Measurements from ENCODE around the gene MAPK4.

MAPK4 gene

GRCh38 chr18:50627594-50628532, 68.0 kb downstream of the MAPK4 start:
- DNase-seq: no peak

DNA sequence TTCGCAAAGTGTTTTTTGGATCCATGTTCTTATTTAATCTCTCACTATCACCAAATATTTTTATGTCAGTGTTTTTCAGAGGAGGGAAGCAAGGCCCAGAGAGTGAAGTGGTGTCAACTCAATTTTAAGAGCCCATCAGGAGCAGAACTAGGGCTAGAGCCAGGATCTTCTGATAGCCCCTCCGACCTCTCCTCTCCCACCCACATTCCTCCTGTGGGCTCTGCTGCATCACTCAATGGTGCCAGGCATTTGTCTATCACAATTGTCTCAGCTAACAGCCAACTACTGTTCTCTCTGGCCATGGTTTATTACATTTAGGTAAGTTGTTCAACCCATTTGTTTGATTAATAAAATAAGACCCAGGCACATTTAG, 68.6 kb downstream of the MAPK4 start:
- no peak for DNase-seq

- no peak for DNase-seq
Observed at GRCh38 chr18:50629148-50629631, 69.3 kb downstream of the MAPK4 start.

DNA sequence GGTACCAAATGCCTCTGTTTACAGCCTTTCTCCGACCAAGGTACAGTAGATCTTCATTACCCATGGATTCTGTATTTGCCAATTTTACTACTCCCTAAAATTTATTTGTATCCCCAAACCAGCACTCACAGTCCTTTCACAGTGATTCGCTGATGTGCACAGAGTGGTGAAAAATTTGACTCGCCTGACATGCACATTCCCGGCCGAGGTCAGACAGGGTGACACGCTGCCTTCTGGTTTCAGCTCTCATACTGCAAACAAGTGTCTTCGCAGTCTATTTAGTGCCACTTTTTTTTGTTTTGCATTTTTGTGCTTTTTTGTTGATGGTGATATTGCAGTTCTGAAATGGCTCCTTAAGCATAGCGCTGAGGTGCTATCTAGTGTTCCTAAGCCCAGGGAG, 71.0 kb downstream of the MAPK4 start:
- no peak for DNase-seq

- no peak for DNase-seq
Observed at GRCh38 chr18:50632895-50633515, 73.1 kb downstream of the MAPK4 start.

- DNase-seq: no peak
Observed at GRCh38 chr18:50633992-50634391, 74.1 kb downstream of the MAPK4 start.

DNA sequence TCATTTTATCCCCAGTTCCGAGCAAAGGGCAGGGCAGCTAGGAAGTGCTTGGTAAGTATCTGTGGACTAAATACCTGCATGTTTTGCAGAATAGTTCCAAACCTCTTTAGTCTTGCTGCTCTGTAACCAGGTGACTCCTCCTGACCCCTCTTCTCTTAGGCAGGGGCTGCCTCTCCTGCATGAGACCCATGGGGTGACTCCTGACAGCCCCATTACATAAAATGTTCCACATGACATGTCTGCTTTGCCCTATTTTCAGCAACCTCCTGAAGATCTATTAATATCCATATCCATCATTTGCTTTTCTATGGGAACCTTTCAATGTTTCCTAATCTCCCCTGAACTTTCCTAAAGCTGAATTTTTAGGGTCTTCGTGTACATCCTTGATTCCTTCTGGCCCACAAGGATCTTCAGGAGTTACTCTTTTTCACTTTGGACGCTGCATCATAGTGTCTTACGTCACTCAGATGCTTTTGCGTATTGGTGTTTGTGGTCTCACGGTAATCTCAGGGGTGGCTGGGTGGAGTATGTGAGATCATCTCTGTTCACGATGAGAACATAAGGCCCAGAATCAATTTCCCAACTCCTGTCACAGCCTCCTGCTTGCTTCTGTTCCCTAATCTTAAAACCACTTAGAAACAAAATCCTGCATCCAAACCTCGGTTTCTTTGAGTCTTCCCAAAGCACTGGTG, 76.6 kb downstream of the MAPK4 start:
- DNase-seq: no peak

DNA sequence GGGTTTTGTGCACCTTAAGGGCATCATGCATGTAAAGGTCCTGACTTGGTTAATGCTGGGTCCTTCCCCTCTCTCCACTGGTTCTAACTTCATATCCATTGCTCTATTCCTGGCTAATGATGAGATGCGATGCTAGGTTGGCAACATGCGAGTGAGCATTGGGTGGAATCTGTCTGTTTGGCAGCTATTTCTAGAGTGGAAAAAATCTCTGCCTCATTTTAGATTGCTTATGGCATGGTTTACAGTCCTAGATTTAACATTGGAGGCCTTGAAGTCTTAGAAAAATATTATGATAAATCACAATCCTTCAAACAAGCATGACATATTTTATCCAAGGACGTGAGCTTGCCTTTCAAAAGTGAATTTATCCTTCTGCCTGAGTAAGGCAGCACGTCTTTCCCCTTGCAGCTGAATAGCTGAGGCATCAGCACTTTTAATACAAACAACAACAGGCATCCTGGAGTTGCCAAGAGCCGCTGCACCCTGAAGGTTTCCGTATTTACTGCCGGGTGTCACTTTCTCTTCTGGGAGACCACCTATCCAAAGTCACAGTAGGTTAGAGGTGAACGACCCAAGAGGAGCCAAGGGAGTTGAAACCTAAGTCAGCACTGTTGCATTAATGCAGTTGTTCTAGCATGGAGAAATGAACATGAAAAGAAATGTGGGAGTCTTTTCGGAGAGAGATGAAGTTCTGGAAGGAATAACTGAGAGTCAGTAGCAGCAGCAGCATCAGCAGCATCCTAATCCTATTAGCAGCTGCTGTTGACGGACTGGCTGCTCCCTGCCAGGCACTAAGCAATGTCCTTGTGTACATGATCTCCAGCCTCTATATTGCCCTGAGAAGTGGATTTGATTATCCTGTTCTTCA, 78.4 kb downstream of the MAPK4 start:
- DNase-seq: no peak

DNA sequence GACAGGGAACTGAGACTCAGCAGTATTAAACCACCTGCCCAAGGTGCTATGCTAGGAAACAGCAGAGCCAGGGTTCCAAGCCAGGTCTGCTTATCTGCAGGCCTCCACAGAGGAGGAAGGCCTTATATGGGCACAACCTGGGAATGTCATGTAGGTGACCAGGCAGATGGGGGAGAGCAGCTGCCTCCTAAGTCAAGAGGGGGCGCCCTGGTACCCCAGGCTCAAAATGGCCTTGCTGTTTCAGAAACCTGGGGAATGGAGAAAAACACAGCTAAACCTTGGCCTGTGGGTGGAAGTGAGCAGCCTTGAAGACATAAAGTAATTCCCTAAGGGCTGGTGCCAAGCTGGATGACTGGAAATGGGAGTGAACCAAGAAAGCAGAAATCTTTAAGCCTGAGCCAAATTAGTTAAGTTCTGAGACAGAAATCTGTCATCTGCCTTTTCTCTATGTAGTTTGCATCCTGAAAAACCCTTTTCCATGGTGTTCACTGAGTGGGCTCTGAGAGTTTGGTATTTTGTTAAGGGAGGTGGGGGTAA, 79.1 kb downstream of the MAPK4 start:
- no peak for DNase-seq

GRCh38 chr18:50639711-50640110, 79.8 kb downstream of the MAPK4 start:
- DNase-seq: no peak

GRCh38 chr18:50642439-50642838, 82.6 kb downstream of the MAPK4 start:
- DNase-seq: no peak

DNA sequence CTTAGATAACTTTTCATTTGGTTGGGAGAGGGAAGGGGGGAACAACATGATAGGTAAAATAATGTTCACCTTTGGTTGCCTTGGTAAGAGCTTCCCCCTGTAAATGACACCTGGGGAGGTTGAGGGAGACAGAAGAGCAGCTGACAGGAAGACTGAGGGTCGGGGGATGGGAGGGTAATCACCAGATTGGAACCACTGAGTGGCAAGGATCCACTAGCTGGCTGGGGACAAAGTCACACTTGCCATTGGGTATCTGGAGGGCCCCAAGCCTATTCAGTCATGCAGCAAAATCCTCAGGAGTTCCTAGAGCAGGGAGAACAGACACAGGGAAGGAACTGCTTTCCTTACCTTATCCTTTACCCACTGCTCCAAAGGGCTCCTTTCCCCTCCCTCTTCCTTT, 84.3 kb downstream of the MAPK4 start:
- DNase-seq: no peak

DNA sequence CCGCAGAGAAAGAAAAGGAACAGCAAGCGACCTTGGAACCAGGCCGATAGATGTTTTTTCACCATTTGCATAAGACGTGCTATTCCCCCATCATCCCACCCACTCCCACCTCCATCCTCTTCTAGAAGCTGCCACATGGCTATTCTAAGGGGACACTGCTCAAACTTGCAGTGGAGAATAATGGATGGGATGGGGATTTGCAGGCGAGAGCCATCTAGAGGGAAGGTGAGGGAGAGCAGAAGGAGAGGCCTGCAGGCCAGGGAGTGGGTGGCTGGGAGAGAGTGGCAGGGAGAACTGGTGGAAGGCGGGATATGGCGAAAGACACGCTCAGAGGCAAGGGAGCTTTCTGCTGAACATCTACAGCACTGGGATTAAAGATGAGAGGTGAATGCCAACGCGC, 84.9 kb downstream of the MAPK4 start:
- DNase-seq: no peak

- no peak for DNase-seq
Observed at GRCh38 chr18:50647237-50647636, 87.3 kb downstream of the MAPK4 start.

- DNase-seq: no peak
Observed at GRCh38 chr18:50647792-50648191, 87.9 kb downstream of the MAPK4 start.

- no peak for DNase-seq
Observed at GRCh38 chr18:50649821-50650220, 89.9 kb downstream of the MAPK4 start.

DNA sequence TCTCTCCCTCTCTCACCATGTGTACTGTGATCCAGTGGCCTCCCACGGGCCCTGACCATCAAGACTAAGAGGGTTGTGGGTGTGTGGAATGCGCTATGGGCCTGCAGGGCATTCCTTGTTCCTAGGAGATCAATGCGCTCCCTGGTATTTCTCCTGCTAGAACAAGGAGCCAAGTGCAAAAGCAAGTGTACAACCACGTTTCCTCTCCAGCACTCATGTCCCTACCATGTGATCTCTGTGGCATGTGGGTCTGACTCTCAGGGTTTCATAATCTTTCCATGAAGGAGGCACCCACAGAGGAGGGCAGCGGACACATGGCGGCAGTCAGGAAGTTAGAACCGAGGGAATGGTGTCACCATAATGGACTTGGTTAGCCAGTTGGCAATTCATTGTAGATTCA, 91.4 kb downstream of the MAPK4 start:
- DNase-seq: no peak

- DNase-seq: no peak
Observed at GRCh38 chr18:50653402-50654093, 93.7 kb downstream of the MAPK4 start.

DNA sequence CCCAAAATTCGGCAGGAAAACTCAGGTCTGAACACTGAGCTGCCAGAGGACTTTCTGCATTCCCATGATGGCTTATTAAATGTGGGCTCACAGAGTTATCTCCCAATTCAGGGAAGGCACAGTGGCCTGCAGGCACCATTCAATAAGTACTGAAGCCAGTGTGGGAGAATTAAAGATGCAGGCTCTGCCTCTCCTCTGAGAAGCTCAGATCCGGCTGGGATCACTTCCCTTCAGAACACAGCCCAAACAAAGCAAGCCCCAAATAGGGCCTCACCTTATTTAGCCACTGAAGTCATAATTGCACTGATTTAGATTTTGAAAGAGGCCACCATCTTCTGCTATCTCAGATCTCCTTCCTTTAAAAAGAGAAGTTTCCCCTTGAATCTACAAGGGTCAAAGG, 94.3 kb downstream of the MAPK4 start:
- no peak for DNase-seq

DNA sequence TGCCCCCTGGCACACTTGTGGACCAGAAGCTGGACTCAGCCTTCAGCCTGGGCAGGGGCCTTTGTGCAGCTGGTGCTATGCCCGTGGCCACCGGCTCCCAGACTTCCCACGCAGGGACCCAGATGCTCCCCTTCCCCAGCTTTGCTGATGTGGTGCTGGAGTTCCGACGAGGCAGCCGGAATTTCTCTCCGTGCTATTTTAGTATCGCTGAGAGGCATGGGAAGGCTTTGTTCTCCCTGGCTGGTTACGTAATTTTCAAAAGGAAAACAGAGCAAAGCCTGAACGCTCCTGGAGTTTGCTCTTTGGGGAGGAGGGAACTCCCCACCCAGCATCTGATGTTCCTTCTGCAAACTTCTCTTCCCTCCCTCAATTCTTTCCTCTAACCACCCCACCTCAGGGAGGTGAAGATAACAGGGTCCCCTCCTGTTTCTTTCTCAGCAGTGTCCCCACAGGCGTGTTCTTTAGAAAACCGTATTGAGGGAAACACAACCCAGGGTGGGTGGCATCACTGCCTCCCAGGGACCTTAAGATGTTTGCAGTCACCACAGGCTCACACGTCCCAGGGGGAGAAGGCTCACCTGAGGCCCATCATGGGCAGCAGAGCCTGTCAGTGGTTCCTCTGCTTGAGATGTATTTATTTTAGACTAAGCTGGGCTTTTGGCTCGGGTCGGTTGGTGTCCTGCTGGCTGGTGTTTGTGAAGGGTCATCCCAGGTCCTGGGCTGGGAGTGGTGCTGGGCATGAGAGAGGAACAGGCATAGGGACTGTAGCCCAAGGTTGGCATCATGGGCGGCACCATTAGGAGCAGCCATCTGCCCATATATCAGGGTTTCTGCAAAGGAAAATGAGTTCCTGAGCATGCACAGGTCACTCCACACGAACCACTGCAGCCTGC, 95.0 kb downstream of the MAPK4 start:
- DNase-seq: no peak

DNA sequence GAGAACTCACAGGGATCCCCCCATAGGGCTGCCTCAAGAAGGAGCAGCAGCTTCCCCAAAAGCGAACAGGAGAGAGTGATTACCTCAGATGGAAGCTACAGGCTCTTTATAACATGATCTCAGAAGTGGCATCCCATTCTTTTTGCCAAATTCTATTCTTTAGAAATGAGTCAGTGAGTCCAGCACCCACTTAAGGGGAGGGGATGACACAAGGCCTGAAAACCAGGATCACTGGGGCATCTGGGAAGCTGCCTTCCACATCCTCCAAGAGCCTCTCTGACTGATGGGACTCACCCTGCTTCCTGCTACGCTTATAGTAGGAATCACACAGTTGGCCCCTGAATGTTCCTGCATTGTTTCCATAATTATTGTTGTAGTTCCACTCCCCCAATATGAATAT, 96.5 kb downstream of the MAPK4 start:
- no peak for DNase-seq
